ELR (cell line): Measurements from ENCODE around the gene TM2D1.

ENCODE experiments used
- DNase-seq: peaks from one replicate; pipeline ENCODE4 v3.0.0-alpha.2; 2015; ENCODE audit warnings: low read depth

TM2D1 gene

GRCh38 chr1:61644303-61644702, 80.6 kb downstream of the TM2D1 start:
- no peak for DNase-seq

GRCh38 chr1:61642475-61643232, 82.3 kb downstream of the TM2D1 start:
- no peak for DNase-seq

DNA sequence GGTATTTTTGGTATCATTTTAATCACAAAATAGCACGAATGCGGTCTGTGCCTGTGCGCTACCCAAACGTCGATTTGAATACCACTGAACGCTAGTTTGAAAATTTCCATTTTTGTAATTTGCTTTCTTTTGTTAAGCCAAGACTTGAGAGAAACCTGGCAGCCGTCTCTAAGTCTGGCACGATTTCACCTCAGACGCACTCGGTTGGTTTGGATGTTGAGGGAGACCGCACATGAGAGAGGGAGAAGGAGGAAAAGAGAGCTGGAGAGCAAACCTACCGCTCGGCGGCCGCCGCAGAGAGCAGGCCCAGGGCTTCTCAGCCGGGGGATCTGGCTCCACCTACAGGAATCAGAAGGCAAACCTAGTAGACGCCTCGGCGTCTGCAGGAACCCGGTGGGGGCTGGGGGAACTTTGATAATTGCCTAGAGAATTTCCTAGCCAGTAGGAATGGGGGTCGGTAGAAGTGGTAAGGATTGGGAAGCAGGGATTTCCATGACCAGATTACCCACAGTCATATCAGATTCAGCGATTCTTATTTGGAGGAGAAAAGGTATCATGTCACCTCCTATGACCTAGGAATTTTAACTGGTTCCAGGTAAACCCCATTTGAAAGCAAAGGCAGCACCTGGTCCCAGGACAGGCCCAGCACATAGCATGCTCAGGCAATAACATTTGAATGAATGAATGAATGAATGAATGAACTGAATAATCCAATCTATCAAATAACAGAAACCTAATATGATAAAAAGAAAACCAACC, 83.2 kb downstream of the TM2D1 start:
- DNase-seq: peak; percentile 9

DNA sequence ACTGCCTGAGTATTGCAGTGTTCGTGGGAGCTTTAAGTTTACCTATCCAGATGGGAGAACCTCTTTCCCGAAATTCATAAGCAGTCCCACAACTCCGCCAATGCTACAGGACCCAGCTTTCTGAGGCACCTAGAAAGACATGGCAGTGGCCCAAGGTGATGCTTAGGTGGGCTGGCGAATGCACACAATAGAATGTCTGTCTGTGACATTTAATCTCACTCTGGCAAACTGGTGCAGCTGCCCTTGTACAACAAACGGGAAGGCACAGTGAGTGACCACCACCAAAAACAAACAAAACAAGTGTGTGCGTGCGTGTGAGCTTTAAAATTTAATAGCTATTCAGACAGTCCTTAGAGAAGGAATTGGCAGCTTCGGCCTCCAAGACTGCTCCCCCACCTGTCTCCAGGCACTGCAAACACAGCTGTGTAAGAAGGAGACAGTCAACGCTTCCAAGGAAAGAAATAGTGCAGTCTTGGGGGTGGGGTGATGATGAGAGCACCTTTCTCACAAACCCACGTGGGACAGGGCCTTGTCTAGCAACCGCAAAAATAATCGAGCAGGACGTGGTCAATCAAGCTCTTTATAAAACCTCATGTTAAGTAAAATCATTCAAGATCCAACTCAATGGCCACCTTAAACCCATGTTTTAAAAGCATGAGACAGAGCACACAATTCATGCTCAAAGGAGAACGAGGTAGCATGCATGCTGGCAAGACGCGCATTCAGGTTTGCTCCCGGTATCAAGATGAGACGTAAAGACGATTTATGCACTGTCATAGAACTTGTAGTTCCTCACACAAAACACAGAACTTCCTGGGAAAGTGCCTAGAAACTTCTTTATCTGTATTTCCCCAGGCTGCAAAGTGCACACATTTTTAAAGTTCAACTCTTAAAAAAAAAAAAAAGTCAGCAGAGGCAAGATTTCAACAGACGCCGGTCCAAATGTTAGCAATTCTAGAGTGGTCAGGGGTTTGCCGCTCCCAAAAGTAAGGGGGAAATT, 84.1 kb downstream of the TM2D1 start:
- DNase-seq: no peak

DNA sequence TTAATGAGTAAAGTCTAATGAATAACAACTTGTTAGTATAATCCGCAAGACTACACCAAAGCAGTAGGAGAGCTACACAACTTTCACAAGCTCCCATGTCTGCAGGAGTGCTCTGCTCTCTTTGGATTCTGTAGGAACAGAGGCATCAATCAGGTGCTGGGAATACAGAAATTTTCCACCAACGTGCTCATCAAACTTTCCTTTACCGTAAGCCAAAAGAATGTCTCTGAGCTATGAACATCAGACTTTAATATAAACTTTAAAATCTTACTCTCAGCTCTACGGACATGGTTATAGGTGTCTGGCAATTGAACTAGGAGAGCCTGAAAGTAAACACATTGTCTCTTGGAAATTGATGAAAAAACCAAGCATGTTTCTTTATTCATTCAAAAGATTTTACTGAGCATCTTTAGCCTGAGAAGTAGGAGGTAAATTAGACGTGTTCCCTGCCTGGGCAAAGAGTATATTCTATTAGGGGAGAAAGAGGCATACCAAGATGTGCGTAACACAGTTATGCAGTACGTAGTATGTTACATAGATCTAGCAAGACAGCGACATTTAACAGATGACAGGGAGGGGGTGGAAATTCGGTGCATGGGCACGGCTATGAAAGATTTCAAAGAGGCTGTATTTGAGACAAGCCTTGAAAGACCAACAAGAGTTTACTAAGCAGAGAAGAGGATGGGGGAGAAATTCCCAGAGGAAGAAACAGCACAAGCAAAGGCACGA, 85.2 kb downstream of the TM2D1 start:
- DNase-seq: no peak

DNA sequence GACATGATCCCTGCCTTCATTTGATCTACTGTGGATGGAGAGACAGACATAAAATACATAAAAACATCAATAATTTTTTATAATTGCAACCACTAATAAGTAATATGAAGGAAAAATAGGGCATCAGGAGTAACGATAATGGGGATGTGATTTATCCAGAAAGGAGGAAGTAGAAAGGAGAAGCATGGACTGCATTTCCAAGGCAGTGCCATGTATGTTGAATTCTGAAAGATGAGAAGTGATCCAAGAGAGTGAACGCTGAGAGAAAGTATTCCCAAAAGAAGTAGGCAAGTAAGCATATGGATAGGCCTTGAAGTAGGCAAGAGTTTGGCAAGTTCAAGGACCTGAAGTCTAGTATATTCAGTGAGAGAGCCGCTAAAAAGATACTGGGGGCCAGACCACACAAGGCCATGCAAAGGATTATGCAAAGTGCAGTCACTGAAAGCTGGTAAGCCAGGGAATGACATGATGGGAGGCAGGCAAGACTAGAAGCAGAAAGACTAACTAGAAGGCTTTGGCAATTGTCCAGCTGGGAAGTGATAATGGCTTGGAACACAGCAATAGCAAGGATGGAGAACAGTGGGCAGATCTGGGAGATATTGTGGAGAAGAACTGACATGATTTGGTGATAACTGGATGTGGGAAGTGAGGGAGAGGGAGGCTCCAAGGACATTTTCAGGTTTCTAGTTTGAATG, 85.9 kb downstream of the TM2D1 start:
- DNase-seq: no peak

DNA sequence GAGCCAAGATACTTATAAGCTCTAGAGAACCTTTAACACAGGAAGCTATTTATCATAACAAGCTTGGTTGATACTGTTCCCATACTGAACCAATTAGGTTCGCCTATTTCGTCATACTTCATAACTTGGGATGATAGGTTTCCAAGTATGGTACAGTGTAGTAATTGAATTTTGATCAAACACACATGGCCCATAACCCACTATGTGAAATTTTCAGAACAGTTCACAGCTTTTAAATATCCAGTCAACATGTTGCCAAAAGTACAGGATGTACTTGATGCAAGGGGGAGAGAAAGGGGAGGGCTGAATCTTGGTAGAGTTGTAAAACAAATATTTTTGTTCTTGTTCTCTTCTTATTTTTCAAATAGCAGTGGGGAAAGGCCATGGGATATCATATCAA, 86.6 kb downstream of the TM2D1 start:
- no peak for DNase-seq

DNA sequence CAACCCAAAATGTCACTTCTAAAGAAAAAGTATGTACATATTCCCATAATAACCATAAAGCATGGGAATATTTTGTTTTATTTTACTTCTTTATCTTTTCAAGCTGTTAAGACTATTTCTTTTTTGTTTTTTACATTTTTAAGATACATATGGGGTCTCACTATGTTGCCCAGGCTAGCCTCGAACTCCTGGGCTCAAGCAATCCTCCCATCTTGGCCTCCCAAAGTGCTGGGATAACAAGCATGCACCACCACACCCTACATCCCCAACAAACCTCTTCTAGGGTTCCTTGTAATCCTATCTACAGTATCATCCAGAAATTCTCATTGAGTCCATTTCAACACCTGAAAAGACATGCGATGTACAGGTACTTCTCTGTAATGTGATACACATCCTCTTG, 87.5 kb downstream of the TM2D1 start:
- no peak for DNase-seq

DNA sequence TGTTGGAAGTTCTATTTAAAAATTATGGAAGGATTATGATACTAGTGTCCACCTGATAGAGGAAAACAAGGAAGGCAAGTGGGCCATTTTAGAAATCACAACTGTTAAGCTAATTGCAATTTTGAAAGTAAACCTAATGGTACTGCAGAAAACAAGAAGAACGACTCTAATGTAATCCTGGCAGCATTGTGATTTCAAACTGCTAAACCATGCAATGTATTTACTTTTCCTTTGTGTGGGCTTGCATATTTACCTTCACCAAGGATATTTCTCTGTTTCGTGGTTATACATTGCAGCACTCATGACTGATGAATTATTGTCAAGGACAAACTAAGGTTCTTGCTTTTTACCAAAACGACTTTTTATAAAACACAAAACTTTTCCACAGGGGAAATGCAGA, 88.1 kb downstream of the TM2D1 start:
- no peak for DNase-seq

GRCh38 chr1:61636376-61636775, 88.6 kb downstream of the TM2D1 start:
- DNase-seq: no peak

DNA sequence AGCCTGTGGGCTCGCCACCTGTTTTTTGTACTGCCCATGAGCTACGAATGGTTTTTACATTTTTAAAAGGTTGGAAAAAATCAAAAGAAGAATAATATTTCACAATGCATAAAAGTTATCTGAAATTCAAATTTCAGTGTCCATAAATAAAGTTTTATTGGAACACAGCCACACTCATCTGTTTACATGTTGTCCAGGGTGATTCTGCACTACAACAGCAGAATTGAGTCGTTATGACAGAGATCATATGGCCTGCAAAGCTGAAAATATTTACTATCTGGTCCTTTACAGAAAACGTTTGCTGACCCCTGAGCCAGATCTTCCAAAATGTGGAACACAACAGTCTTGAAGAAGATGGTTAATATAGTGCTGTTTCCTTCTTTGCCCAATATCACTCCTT, 89.4 kb downstream of the TM2D1 start:
- DNase-seq: no peak

DNA sequence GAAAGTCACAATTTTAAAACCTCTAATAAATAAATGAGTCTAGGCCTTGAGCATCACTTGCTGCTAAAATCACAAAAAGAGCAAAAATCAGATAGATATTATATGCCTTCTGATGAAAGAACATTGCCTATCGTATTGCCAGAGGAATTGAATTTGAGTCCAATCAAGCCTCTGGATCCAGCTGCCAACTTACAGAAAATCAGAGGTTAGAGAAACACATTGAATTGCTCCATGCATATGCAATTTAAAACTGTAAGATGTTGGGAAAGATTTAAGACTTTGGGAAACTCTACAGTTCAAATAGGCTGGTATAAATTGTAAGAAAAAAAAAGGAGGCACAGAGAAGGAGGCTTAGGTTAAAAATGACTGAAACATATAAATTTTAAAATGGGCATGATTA, 93.5 kb downstream of the TM2D1 start:
- DNase-seq: no peak
